H1 (cell line): ENCODE results near the gene LBR. TPM values are rescaled to one million over a fixed set of nuclear protein-coding genes. Genes with fewer than 3 reads are reported as not detected.

Experiments
- CHD2 ChIP-seq: IDR thresholded peaks from 2 replicates; pipeline ENCODE4 v1.6.1; 2012; ENCODE audit warnings: low read length, improper control_type of control experiment
- GABPA ChIP-seq: IDR thresholded peaks from 2 replicates; pipeline ENCODE4 v1.6.1; 2011; ENCODE audit warnings: mild to moderate bottlenecking, low read length, moderate library complexity, borderline replicate concordance; ENCODE audit not compliant: insufficient read depth
- USF2 ChIP-seq: IDR thresholded peaks from 2 replicates; pipeline ENCODE4 v1.6.1; 2011; ENCODE audit warnings: low read length, improper control_type of control experiment
- YY1 ChIP-seq: IDR thresholded peaks from 2 replicates; pipeline ENCODE4 v1.6.1; 2011; ENCODE audit warnings: low read depth, mild to moderate bottlenecking, low read length
- polyA plus RNA-seq, 7 experiments: library from polyadenylated mRNA; depleted of rRNA in 3 of 7; stranded (reverse) in 5 of 7; unstranded in 2 of 7; fragments of >200 nt in 5 of 7; fragments of 200-250 nt in 2 of 7; gene quantifications; 1 replicate in 5 of 7; 2 replicates in 1 of 7; 4 replicates in 1 of 7; pipeline versions ENCODE4 v1.2.1 to v1.2.3, GENCODE V29; 2011 to 2013; ENCODE audit warnings: missing spikeins in 2 of 7, mixed read lengths in 2 of 7
- total RNA-seq: library from RNA; stranded (reverse); fragmentation: NEBNext Ultra II Directional; extraction: Animal tissue kit (Norgen Biotek cat#: 25700); gene quantifications from 2 replicates; pipeline ENCODE4 v1.2.1, GENCODE V29; 2021

Gene LBR
- total and polyA plus RNA-seq, 2 of the 8 experiments (the other 6 are each of a cell fraction or from before 2014, with no cell fraction given) = 32.1 to 89.8 TPM

- TF ChIP-seq GABPA (no peak), USF2 (no peak), YY1 (no peak), CHD2 (no peak)
Observed at GRCh38 chr1:225470211-225471108, 42.6 kb upstream of the LBR start (continued).
